K562 (cell line): ENCODE measurements around the gene TSPOAP1. TPM values are rescaled to one million over a fixed set of nuclear protein-coding genes. Genes with fewer than 3 reads are reported as not detected.

Experiments used
- E2F3 ChIP-seq: fragments of 250-450 bp; sonication (Bioruptor Pico); IDR thresholded peaks from 2 replicates; pipeline ENCODE4 v1.4.0; 2020; ENCODE audit warnings: mild to moderate bottlenecking
- MECOM ChIP-seq: fragments of 250-450 bp; sonication (Bioruptor Pico); IDR thresholded peaks from 2 replicates; pipeline ENCODE4 v1.8.0; 2022; ENCODE audit warnings: inconsistent platforms
- NRF1 ChIP-seq, 2 experiments: fragments of 450-650 bp; IDR thresholded peaks in 1 of 2; conservative IDR thresholded peaks in 1 of 2; 2 replicates each; pipeline ENCODE4 v1.6.1; 2014; ENCODE audit warnings: mild to moderate bottlenecking in 2 of 2
- PHB2 ChIP-seq: fragments of 450-650 bp; IDR thresholded peaks from 2 replicates; pipeline ENCODE4 v1.6.1; 2017; ENCODE audit warnings: low read depth
- SMAD2 ChIP-seq: fragments of 150-350 bp; IDR thresholded peaks from 2 replicates; pipeline ENCODE4 v1.6.1; 2014; ENCODE audit warnings: low read depth, mild to moderate bottlenecking, low read length
- TCF7 ChIP-seq: sonication (generic); IDR thresholded peaks from 2 replicates; pipeline ENCODE4 v1.6.1; 2016; ENCODE audit warnings: antibody characterized with exemption, borderline replicate concordance
- ZNF586 ChIP-seq: fragments of 450-650 bp; formaldehyde crosslinking; conservative IDR thresholded peaks from 2 replicates; pipeline ENCODE4 v1.4.0; 2020; ENCODE audit warnings: mild to moderate bottlenecking, moderate library complexity
- polyA plus RNA-seq, 8 experiments: library from polyadenylated mRNA; depleted of rRNA in 4 of 8; stranded (reverse) in 5 of 8; unstranded in 3 of 8; fragments of >200 nt; fragmentation: Nextera tagmentation in 2 of 8; fragmentation: Illumina TruSeq in 1 of 8; extraction: Ambion mirVana in 2 of 8; extraction: Trizol in 1 of 8; gene quantifications; 2 replicates each; pipeline versions ENCODE4 v1.2.1 to v1.2.3, GENCODE V29; 2011 to 2014; ENCODE audit warnings: inconsistent platforms in 1 of 8, missing spikeins in 1 of 8
- total RNA-seq, 7 experiments: library from RNA; depleted of rRNA in 6 of 7; stranded (reverse); fragments of >200 nt in 6 of 7; fragmentation: Illumina TruSeq in 2 of 7; extraction: Trizol in 2 of 7; gene quantifications; 2 replicates each; pipeline versions ENCODE4 v1.2.1 to v1.2.3, GENCODE V29; 2011 to 2021; ENCODE audit warnings: low replicate concordance in 1 of 7
- TF ChIP-seq, protein P1 (sequence below), 2 experiments: fragments of 450-650 bp; IDR thresholded peaks; 2 replicates each; pipeline ENCODE4 v1.6.1; 2016; ENCODE audit warnings: mild to moderate bottlenecking in 2 of 2, borderline replicate concordance in 1 of 2, low read depth in 1 of 2, moderate library complexity in 1 of 2
- TF ChIP-seq, protein P2 (sequence below): IDR thresholded peaks from 2 replicates; pipeline ENCODE4 v1.6.1; 2016; ENCODE audit warnings: missing genetic modification characterization, missing compliant biosample characterization
- TF ChIP-seq, protein P3 (sequence below): sonication (generic); formaldehyde crosslinking; IDR thresholded peaks from 2 replicates; pipeline ENCODE4 v1.5.0; 2020; ENCODE audit warnings: missing genetic modification reagents
- TF ChIP-seq, protein P4 (sequence below), 3 experiments: fragments of 200-800 bp in 1 of 3; fragments of 250-450 bp in 1 of 3; fragments of 450-650 bp in 1 of 3; sonication (Bioruptor Pico) in 1 of 3; sonication (Bioruptor generic) in 1 of 3; formaldehyde crosslinking in 1 of 3; IDR thresholded peaks; 2 replicates each; pipeline versions ENCODE4 v1.6.1 to v1.8.0; 2016 to 2022; ENCODE audit warnings: mild to moderate bottlenecking in 2 of 3, missing genetic modification characterization in 2 of 3, missing compliant biosample characterization in 1 of 3, moderate library complexity in 1 of 3

TSPOAP1 gene
- total and polyA plus RNA-seq, 9 of the 15 experiments (the other 6 are each of a cell fraction or from before 2014, with no cell fraction given) = 0.87 to 3.9 (median 1.8) TPM; not detected in 2

DNA sequence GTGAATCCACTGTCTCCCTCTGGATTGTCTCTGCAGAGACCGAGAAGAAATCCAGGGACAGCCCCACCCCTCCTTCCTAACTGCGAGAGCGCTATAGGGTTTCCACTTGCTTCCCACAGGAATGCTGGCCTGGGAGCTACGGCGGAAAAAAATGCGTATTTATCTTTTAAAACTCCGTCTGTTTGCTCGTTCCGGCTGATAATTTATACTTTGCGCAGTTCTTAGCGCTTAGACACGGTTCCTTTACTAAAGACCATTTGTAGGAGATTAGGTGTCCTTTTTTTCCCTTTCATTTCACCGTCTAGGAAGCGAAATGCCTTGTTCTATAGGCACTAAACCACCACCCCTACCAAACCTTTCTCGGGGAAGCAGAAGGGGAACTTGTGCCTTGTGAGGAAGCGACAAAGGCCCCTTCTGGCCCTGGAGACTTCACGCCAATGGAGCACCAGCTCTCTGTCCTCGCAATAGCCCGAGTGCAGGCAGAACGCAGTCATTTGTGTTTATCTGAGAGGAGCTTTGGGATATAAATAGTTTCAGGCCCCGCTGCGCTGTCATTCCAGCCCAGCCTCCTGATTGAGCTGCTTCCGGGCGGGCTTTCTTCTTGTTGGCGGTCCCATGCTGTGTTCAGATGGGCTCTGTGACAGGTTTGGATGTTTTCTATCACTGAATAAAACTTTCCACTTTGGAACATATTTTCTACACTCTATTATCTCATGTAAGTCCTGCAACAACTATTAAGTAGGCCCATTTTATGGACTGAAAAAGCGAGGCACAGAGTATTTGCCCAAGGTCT is 24.2 kb upstream of the TSPOAP1 start (continued):
- TF ChIP-seq, protein P1, sequence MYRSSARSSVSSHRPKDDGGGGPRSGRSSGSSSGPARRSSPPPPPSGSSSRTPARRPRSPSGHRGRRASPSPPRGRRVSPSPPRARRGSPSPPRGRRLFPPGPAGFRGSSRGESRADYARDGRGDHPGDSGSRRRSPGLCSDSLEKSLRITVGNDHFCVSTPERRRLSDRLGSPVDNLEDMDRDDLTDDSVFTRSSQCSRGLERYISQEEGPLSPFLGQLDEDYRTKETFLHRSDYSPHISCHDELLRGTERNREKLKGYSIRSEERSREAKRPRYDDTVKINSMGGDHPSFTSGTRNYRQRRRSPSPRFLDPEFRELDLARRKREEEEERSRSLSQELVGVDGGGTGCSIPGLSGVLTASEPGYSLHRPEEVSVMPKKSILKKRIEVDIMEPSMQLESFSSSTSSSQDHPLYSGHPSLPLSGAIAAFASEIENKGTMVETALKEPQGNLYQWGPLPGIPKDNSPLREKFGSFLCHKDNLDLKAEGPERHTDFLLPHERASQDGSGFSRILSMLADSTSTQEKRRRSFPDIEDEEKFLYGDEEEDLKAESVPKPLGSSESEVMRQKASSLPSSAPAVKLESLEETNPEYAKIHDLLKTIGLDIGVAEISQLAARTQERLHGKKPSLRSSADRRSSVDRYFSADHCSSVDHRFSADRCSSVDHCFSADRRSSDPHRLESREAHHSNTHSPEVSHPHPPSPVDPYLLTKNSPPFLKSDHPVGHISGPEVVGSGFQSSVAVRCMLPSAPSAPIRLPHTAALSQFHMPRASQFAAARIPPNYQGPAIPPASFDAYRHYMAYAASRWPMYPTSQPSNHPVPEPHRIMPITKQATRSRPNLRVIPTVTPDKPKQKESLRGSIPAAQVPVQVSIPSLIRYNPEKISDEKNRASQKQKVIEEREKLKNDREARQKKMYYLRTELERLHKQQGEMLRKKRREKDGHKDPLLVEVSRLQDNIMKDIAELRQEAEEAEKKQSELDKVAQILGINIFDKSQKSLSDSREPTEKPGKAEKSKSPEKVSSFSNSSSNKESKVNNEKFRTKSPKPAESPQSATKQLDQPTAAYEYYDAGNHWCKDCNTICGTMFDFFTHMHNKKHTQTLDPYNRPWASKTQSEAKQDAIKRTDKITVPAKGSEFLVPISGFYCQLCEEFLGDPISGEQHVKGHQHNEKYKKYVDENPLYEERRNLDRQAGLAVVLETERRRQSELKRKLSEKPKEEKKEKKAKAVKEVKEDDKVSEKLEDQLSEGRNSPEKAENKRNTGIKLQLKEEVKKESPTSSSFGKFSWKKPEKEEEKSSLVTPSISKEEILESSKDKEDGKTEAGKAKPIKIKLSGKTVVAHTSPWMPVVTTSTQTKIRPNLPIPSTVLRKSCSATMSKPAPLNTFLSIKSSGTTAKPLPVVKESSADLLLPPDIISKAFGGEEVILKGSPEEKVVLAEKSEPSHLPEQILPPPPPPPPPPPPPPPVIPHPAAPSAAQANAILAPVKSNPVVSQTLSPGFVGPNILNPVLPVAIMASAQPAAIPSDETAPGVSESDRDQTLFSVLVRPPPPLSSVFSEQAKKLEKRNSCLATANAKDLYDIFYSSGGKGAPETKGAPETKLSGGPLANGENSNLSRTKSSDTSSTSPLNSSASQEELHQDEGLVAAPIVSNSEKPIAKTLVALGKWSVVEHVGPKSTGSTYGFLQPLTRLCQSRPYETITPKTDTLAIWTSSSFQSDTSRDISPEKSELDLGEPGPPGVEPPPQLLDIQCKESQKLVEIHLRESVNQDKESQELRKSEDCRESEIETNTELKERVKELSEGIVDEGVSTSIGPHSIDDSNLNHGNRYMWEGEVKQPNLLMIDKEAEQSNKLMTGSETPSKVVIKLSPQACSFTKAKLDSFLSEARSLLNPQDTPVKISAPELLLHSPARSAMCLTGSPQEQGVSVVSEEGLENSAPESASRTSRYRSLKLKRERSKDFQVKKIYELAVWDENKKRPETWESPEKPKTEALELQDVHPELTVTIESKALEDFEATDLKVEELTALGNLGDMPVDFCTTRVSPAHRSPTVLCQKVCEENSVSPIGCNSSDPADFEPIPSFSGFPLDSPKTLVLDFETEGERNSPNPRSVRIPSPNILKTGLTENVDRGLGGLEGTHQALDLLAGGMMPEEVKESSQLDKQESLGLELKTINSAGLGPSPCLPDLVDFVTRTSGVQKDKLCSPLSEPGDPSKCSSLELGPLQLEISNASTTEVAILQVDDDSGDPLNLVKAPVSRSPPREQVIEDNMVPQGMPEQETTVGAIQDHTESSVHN (IDR thresholded peaks at IDR 0.05; ENCODE audit: borderline replicate concordance in 1 of 2, low read depth in 1 of 2) = no peak
- TF ChIP-seq TCF7 (no peak), E2F3 (CRISPR knock-in tag) (no peak), SMAD2 (no peak), NRF1 (conservative IDR thresholded peaks at IDR 0.05 in 1 of 2, IDR thresholded peaks at IDR 0.05 in 1 of 2) (no peak), PHB2 (no peak), MECOM (CRISPR knock-in tag) (0 out of 2 replicates have a peak, but pooled peaks have one; percentile 18), ZNF586 (no peak)
- TF ChIP-seq, protein P2, sequence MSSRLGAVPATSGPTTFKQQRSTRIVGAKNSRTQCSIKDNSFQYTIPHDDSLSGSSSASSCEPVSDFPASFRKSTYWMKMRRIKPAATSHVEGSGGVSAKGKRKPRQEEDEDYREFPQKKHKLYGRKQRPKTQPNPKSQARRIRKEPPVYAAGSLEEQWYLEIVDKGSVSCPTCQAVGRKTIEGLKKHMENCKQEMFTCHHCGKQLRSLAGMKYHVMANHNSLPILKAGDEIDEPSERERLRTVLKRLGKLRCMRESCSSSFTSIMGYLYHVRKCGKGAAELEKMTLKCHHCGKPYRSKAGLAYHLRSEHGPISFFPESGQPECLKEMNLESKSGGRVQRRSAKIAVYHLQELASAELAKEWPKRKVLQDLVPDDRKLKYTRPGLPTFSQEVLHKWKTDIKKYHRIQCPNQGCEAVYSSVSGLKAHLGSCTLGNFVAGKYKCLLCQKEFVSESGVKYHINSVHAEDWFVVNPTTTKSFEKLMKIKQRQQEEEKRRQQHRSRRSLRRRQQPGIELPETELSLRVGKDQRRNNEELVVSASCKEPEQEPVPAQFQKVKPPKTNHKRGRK (tag) = no peak
- TF ChIP-seq, protein P3, sequence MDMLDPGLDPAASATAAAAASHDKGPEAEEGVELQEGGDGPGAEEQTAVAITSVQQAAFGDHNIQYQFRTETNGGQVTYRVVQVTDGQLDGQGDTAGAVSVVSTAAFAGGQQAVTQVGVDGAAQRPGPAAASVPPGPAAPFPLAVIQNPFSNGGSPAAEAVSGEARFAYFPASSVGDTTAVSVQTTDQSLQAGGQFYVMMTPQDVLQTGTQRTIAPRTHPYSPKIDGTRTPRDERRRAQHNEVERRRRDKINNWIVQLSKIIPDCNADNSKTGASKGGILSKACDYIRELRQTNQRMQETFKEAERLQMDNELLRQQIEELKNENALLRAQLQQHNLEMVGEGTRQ (CRISPR knock-in tag) = no peak
- TF ChIP-seq, protein P4, sequence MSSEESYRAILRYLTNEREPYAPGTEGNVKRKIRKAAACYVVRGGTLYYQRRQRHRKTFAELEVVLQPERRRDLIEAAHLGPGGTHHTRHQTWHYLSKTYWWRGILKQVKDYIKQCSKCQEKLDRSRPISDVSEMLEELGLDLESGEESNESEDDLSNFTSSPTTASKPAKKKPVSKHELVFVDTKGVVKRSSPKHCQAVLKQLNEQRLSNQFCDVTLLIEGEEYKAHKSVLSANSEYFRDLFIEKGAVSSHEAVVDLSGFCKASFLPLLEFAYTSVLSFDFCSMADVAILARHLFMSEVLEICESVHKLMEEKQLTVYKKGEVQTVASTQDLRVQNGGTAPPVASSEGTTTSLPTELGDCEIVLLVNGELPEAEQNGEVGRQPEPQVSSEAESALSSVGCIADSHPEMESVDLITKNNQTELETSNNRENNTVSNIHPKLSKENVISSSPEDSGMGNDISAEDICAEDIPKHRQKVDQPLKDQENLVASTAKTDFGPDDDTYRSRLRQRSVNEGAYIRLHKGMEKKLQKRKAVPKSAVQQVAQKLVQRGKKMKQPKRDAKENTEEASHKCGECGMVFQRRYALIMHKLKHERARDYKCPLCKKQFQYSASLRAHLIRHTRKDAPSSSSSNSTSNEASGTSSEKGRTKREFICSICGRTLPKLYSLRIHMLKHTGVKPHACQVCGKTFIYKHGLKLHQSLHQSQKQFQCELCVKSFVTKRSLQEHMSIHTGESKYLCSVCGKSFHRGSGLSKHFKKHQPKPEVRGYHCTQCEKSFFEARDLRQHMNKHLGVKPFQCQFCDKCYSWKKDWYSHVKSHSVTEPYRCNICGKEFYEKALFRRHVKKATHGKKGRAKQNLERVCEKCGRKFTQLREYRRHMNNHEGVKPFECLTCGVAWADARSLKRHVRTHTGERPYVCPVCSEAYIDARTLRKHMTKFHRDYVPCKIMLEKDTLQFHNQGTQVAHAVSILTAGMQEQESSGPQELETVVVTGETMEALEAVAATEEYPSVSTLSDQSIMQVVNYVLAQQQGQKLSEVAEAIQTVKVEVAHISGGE (CRISPR knock-in tag; IDR thresholded peaks at IDR 0.05) = 0 out of 6 replicates have a peak, but pooled peaks of 1 of the 3 experiments have one; percentile 1
